Smooth muscle cell (in vitro differentiated cells): Measurements from ENCODE around the gene FBXW11. TPM values are rescaled to one million over a fixed set of nuclear protein-coding genes. Genes with fewer than 3 reads are reported as not detected.
"Not testable (repeated sequence)": the region's sequence is repeated elsewhere in the genome, so short reads cannot be mapped to it uniquely, and the experiment has no call there.

Experiments used
- DNase-seq: peaks from one replicate; lab custom pipeline; 2025; ENCODE audit not compliant: unreplicated experiment; lab: John Stamatoyannopoulos, UW
- H2AFZ ChIP-seq: fragments of 200-600 bp; sonication (generic); 2 replicates; pipeline ENCODE4 v1.6.0; 2016; ENCODE audit warnings: antibody characterized with exemption, low read depth, mild to moderate bottlenecking
- H3F3A ChIP-seq: fragments of 200-600 bp; sonication (generic); 2 replicates; pipeline ENCODE4 v1.6.0; 2017; ENCODE audit warnings: antibody characterized with exemption, low read depth
- H3K27ac ChIP-seq: fragments of 200-600 bp; sonication (generic); 2 replicates; pipeline ENCODE4 v1.5.1; 2016; ENCODE audit warnings: low read depth, mild to moderate bottlenecking
- H3K27me3 ChIP-seq: fragments of 200-600 bp; sonication (generic); 2 replicates; pipeline ENCODE4 v1.6.1; 2016; ENCODE audit warnings: low read depth, mild to moderate bottlenecking
- H3K36me3 ChIP-seq: fragments of 200-600 bp; sonication (generic); 2 replicates; pipeline ENCODE4 v1.5.1; 2016; ENCODE audit warnings: low read depth
- H3K4me1 ChIP-seq: fragments of 200-600 bp; sonication (generic); 2 replicates; pipeline ENCODE4 v1.5.1; 2016; ENCODE audit warnings: low read depth
- H3K4me2 ChIP-seq: fragments of 200-600 bp; sonication (generic); 2 replicates; pipeline ENCODE4 v1.6.0; 2016; ENCODE audit warnings: mild to moderate bottlenecking
- H3K4me3 ChIP-seq: fragments of 200-600 bp; sonication (generic); 2 replicates; pipeline ENCODE4 v1.5.1; 2016; ENCODE audit warnings: mild to moderate bottlenecking
- H3K79me2 ChIP-seq: fragments of 200-600 bp; sonication (generic); 2 replicates; pipeline ENCODE4 v1.6.0; 2016; ENCODE audit warnings: low read depth, mild to moderate bottlenecking
- H3K9ac ChIP-seq: fragments of 200-600 bp; sonication (generic); 2 replicates; pipeline ENCODE4 v1.6.0; 2016; ENCODE audit warnings: low read depth
- H3K9me3 ChIP-seq: fragments of 200-600 bp; sonication (generic); replicated peaks from 2 replicates; pipeline ENCODE4 v1.5.1; 2016; ENCODE audit warnings: low read depth
- H4K20me1 ChIP-seq: fragments of 200-600 bp; sonication (generic); 2 replicates; pipeline ENCODE4 v1.6.0; 2016; ENCODE audit warnings: low read depth
- WGBS: methylation state at CpG from one replicate; pipeline ENCODE4 v1.1.7; 2016; ENCODE audit warnings: low lambda C conversion rate; 5-methylcytosine and 5-hydroxymethylcytosine counted together
- polyA plus RNA-seq: library from polyadenylated mRNA; unstranded; fragments of >200 nt; fragmentation: Nextera tagmentation; extraction: Ambion mirVana; gene quantifications from 2 replicates; pipeline ENCODE4 v1.2.1, GENCODE V29; 2016
- total RNA-seq: library from RNA; depleted of rRNA; stranded (reverse); fragments of >200 nt; gene quantifications from 2 replicates; pipeline ENCODE4 v1.2.3, GENCODE V29; 2014
- TF ChIP-seq, protein P1 (sequence below): fragments of 200-600 bp; sonication (generic); IDR thresholded peaks from 2 replicates; pipeline ENCODE4 v1.5.1; 2017; ENCODE audit warnings: borderline replicate concordance, mild to moderate bottlenecking, antibody characterized with exemption; ENCODE audit not compliant: insufficient read depth, poor library complexity, severe bottlenecking

FBXW11 gene
- total and polyA plus RNA-seq, 2 experiments from 2014 or later, result 27.4 to 83.7 TPM

DNA sequence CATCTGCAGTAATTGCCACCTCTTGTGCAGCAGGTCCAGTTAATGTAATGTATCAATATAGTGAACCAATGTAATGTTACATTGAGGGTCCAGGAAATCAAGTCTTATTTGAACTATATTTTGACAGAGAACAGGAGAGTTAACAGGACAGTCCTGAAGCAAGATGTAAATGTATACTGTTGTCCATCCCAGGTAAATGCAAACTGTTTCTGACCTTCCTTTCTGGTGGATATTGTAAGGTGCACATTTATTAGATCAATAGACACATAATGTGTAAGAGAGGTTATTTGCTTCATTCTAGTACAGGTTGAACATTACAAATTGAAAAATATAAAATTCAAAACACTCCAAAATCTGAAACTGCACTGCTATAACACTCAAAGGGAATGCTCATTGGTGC, 23.4 kb upstream of the FBXW11 start:
- no peaks in the 10 kb centered on the region for H3K27me3 ChIP-seq
- no peak overlapping the region for H3K9ac ChIP-seq
- no peak overlapping the region for H2AFZ ChIP-seq
- no peak overlapping the region for H3K4me3 ChIP-seq
- H3F3A ChIP-seq, result no peaks in the 10 kb centered on the region
- DNase-seq, result no peak
- H3K4me2 ChIP-seq, result no peak overlapping the region
- TF ChIP-seq, protein P1, sequence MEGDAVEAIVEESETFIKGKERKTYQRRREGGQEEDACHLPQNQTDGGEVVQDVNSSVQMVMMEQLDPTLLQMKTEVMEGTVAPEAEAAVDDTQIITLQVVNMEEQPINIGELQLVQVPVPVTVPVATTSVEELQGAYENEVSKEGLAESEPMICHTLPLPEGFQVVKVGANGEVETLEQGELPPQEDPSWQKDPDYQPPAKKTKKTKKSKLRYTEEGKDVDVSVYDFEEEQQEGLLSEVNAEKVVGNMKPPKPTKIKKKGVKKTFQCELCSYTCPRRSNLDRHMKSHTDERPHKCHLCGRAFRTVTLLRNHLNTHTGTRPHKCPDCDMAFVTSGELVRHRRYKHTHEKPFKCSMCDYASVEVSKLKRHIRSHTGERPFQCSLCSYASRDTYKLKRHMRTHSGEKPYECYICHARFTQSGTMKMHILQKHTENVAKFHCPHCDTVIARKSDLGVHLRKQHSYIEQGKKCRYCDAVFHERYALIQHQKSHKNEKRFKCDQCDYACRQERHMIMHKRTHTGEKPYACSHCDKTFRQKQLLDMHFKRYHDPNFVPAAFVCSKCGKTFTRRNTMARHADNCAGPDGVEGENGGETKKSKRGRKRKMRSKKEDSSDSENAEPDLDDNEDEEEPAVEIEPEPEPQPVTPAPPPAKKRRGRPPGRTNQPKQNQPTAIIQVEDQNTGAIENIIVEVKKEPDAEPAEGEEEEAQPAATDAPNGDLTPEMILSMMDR, result no peak
- no peaks in the 10 kb centered on the region for H4K20me1 ChIP-seq
- H3K79me2 ChIP-seq, result no peaks in the 10 kb centered on the region
- H3K27ac ChIP-seq, result no peak overlapping the region
- no peaks in the 10 kb centered on the region for H3K4me1 ChIP-seq
- H3K9me3 ChIP-seq, result no peaks in the 10 kb centered on the region
- H3K36me3 ChIP-seq, result no peaks in the 10 kb centered on the region

DNA sequence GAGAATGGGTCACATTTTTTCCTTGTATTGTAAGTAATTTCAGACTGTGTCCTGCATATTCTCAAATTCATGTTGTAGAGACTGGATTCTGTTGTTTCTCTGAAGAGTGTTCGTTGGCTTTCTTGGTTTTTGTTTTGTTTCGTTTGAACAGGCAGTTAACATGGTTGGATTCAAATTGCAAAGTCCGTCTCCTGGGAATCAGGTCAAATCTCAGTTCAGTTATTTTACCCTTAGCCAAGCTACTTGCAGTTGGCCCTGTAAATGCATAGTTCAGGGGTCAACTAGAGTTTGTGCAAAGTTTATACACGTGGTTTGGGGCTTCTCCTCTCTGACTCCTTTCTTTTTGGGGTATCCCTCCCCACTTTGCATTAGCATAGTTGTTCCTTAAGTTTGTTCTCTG, 21.7 kb upstream of the FBXW11 start:
- Histone ChIP-seq H3K79me2 (no peaks in the 10 kb centered on the region), H4K20me1 (no peaks in the 10 kb centered on the region), H3K4me1 (no peaks in the 10 kb centered on the region), H3K27ac (no peak overlapping the region), H3F3A (no peaks in the 10 kb centered on the region), H3K36me3 (no peaks in the 10 kb centered on the region), H3K4me3 (no peak overlapping the region), H3K9ac (no peak overlapping the region), H3K27me3 (no peaks in the 10 kb centered on the region), H3K9me3 (no peaks in the 10 kb centered on the region), H3K4me2 (no peak overlapping the region), H2AFZ (no peak overlapping the region)
- DNase-seq, result no peak
- 81% methylated on average over 4 of the region's 4 CpGs for WGBS
- TF ChIP-seq, protein P1, result no peak

DNA sequence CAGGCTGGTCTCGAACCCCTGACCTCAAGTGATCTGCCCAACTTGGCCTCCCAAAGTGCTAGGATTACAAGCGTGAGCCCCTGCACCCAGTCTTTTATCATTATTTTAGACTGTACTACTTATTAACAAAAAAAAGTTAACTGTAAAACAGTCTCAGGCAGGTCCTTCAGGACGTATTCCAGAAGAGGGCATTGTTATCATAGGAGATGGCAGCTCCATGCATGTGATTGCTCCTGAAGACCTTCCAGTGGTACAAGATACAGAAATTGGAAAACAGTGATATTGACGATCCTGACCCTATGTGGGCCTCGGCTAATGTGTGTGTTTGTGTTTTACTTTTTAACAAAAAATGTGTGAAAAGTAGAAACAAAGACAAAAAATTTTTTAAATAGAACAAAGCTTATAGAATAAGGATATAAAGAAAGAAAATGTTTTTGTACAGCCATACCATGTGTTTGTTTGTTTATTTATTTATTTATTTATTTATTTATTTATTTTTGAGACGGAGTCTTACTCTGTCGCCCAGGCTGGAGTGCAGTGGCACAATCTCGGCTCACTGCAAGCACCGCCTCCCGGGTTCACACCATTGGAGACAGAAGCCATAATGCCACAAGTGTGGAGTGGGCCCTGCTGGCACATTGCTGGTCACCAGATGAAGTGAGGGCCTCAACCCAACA, 13.8 kb upstream of the FBXW11 start:
- not testable (repeated sequence) for DNase-seq, H3K4me1 ChIP-seq, H3K36me3 ChIP-seq, H3K4me2 ChIP-seq, H3K9me3 ChIP-seq, H3K27me3 ChIP-seq, H4K20me1 ChIP-seq, H3K4me3 ChIP-seq, H3K27ac ChIP-seq, H3K79me2 ChIP-seq, H3F3A ChIP-seq, H2AFZ ChIP-seq, H3K9ac ChIP-seq
- WGBS, result 96% methylated on average over 10 of the region's 10 CpGs

DNA sequence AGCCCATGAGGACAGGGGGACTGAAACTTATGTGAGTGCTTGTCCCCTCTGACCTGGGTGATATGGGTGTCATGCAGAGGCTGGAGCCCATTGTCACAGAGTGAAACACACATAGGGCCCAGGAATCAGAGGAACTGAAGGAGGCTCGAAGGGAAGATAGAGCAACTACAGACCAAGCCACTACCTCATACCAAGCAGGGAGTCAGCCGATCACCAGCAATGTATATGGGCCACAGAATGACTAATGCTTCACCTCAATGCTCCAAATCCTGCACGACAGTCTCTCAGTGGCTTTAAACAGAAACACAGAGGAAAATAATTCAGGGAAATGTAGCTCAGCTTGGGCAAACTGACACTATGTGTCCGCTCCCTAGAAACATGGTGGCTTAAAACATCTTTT, 8.9 kb upstream of the FBXW11 start:
- H3K79me2 ChIP-seq, result no peaks in the 10 kb centered on the region
- no peaks in the 10 kb centered on the region for H3K36me3 ChIP-seq
- H3K4me2 ChIP-seq, result no peak overlapping the region
- 86% methylated on average over 4 of the region's 4 CpGs for WGBS
- no peaks in the 10 kb centered on the region for H3K4me1 ChIP-seq
- H3K27me3 ChIP-seq, result no peaks in the 10 kb centered on the region
- H3F3A ChIP-seq, result no peaks in the 10 kb centered on the region
- H3K9ac ChIP-seq, result no peak overlapping the region
- H4K20me1 ChIP-seq, result no peaks in the 10 kb centered on the region
- no peak overlapping the region for H2AFZ ChIP-seq
- TF ChIP-seq, protein P1, result no peak
- no peaks in the 10 kb centered on the region for H3K9me3 ChIP-seq
- no peak overlapping the region for H3K4me3 ChIP-seq
- no peak overlapping the region for H3K27ac ChIP-seq
- DNase-seq, result no peak
